Measurements from ENCODE around the gene C1S.

DNA sequence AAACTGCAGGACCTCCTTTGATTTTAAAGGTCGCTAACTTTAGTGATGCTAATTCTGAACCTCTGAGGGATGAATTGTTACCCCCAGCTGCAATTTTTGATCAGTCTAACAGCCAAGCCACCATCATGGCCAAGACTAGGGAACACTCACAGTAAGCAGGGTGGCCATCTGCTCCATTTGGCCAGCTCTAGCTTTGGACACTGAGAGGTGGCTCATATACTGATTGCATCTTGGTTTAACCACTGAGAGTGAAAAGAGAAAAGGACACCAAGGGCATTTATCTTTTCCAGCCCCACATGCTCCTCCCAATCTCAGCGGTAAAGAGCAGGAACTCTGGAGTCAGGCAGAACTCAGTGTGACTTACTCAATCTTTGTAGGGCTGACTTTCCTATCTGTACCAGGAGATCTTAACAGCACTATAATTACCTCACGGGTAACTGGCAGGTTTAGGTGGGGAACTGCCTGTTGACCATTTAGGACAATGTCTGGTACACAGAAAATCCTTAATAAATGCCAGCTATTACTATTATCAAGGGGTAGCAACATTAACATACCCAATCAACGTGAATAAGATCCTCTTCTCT lies 48.4 kb upstream of the C1S start:
- TF ChIP-seq, protein P1, sequence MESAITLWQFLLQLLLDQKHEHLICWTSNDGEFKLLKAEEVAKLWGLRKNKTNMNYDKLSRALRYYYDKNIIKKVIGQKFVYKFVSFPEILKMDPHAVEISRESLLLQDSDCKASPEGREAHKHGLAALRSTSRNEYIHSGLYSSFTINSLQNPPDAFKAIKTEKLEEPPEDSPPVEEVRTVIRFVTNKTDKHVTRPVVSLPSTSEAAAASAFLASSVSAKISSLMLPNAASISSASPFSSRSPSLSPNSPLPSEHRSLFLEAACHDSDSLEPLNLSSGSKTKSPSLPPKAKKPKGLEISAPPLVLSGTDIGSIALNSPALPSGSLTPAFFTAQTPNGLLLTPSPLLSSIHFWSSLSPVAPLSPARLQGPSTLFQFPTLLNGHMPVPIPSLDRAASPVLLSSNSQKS (CRISPR knock-in tag; IDR thresholded peaks at IDR 0.05) = no peak
- TF ChIP-seq EP300 (IDR thresholded peaks at IDR 0.05; ENCODE audit: low read length) (no peak), RFX5 (IDR thresholded peaks at IDR 0.05; ENCODE audit: low read depth, low read length) (no peak)
- TF ChIP-seq, protein P2, sequence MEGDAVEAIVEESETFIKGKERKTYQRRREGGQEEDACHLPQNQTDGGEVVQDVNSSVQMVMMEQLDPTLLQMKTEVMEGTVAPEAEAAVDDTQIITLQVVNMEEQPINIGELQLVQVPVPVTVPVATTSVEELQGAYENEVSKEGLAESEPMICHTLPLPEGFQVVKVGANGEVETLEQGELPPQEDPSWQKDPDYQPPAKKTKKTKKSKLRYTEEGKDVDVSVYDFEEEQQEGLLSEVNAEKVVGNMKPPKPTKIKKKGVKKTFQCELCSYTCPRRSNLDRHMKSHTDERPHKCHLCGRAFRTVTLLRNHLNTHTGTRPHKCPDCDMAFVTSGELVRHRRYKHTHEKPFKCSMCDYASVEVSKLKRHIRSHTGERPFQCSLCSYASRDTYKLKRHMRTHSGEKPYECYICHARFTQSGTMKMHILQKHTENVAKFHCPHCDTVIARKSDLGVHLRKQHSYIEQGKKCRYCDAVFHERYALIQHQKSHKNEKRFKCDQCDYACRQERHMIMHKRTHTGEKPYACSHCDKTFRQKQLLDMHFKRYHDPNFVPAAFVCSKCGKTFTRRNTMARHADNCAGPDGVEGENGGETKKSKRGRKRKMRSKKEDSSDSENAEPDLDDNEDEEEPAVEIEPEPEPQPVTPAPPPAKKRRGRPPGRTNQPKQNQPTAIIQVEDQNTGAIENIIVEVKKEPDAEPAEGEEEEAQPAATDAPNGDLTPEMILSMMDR (IDR thresholded peaks at IDR 0.05 in 2 of 3, conservative IDR thresholded peaks at IDR 0.05 in 1 of 3; ENCODE audit: insufficient read depth in 2 of 3, low read depth in 1 of 3, low read length in 3 of 3) = no peak

Data from K562 (cell line).